ENCODE results near the gene TRIM14.
"Not testable (repeated sequence)": the region's sequence is repeated elsewhere in the genome, so short reads cannot be mapped to it uniquely, and the experiment has no call there.

Gene TRIM14

GRCh38 chr9:98083061-98083501 lies 35.9 kb downstream of the TRIM14 start:
- 92% methylated on average over 2 of the region's 2 CpGs for WGBS, 2 experiments (ENCODE audit: insufficient coverage in 2 of 2)
- H3K9me3 ChIP-seq (ENCODE audit: control insufficient read depth, low read length) = no peaks in the 10 kb centered on the region
- no peak overlapping the region for H3K27ac ChIP-seq (ENCODE audit: low read depth, low read length, severe bottlenecking)
- H3K4me3 ChIP-seq (ENCODE audit: extremely low read depth, insufficient read depth, low read length, poor library complexity, severe bottlenecking) = no peak overlapping the region
- H3K4me1 ChIP-seq (ENCODE audit: control insufficient read depth, insufficient read depth, low read length, poor library complexity, severe bottlenecking) = peaks cover 5% of the 10 kb centered on the region
- peaks cover 57% of the 10 kb centered on the region for H3K36me3 ChIP-seq (ENCODE audit: control insufficient read depth, insufficient read depth, low read length)

DNA sequence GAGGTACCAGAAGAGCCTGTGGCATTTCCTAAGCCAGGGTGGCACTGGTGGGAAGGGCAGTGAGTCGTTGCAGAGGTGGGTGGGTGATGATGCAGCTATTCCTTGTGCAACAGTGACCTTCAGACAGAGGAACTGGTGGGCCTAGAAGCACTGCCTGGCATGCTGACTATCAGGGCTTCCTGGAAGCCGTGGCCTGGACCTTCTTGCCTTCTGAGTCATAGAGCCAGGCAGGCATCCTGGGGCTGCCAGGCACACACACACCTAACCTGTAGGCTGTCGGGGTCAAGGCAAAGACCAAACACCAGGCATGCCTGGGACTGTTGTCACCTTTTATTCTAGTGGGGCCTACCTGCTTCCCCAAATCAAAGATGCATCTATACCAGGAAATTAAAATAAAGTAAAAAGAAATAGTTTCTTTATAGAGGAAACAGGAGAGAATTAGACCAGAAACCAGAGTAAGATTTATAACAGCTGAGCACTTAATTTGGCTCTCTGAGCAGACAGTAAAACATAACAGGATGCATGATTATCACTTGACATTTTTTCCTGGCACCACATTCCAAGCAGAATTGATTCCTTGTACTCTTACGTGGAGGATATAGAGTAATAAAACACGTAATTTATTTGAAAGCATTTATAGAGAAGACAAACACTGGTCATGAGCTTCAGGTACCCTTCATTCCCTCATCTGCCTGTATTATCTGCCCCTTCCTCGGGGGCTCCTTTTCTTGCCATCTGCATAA lies 37.4 kb downstream of the TRIM14 start:
- H3K4me3 ChIP-seq (ENCODE audit: extremely low read depth, insufficient read depth, low read length, poor library complexity, severe bottlenecking) = no peak overlapping the region
- H3K4me1 ChIP-seq (ENCODE audit: control insufficient read depth, insufficient read depth, low read length, poor library complexity, severe bottlenecking) = peaks cover 5% of the 10 kb centered on the region
- 93 to 100% methylated on average over 3 to 4 of the region's 6 CpGs for WGBS, 2 experiments (ENCODE audit: insufficient coverage in 2 of 2)
- peak overlapping the region; percentile 29 for H3K27ac ChIP-seq (ENCODE audit: low read depth, low read length, severe bottlenecking)
- H3K36me3 ChIP-seq (ENCODE audit: control insufficient read depth, insufficient read depth, low read length) = peaks cover 71% of the 10 kb centered on the region
- H3K9me3 ChIP-seq (ENCODE audit: control insufficient read depth, low read length) = no peaks in the 10 kb centered on the region

GRCh38 chr9:98080780-98081179 lies 38.2 kb downstream of the TRIM14 start:
- H3K27ac ChIP-seq (ENCODE audit: low read depth, low read length, severe bottlenecking) = peak overlapping the region; percentile 29
- H3K9me3 ChIP-seq (ENCODE audit: control insufficient read depth, low read length) = no peaks in the 10 kb centered on the region
- peaks cover 72% of the 10 kb centered on the region for H3K36me3 ChIP-seq (ENCODE audit: control insufficient read depth, insufficient read depth, low read length)
- H3K4me1 ChIP-seq (ENCODE audit: control insufficient read depth, insufficient read depth, low read length, poor library complexity, severe bottlenecking) = peaks cover 8% of the 10 kb centered on the region
- no peak overlapping the region for H3K4me3 ChIP-seq (ENCODE audit: extremely low read depth, insufficient read depth, low read length, poor library complexity, severe bottlenecking)
- WGBS, 2 experiments (ENCODE audit: insufficient coverage in 2 of 2) = 93 to 98% methylated on average over 11 to 12 of the region's 12 CpGs

- WGBS, 2 experiments (ENCODE audit: insufficient coverage in 2 of 2) = no CpG with 5 or more reads among the region's 1 CpG
- Histone ChIP-seq H3K4me1 (ENCODE audit: control insufficient read depth, insufficient read depth, low read length, poor library complexity, severe bottlenecking) (peaks cover 8% of the 10 kb centered on the region), H3K27ac (ENCODE audit: low read depth, low read length, severe bottlenecking) (no peak overlapping the region), H3K36me3 (ENCODE audit: control insufficient read depth, insufficient read depth, low read length) (peaks cover 72% of the 10 kb centered on the region), H3K4me3 (ENCODE audit: extremely low read depth, insufficient read depth, low read length, poor library complexity, severe bottlenecking) (no peak overlapping the region), H3K9me3 (ENCODE audit: control insufficient read depth, low read length) (no peaks in the 10 kb centered on the region)
These were observed 38.7 kb downstream of the TRIM14 start for GRCh38 chr9:98080326-98080725.

DNA sequence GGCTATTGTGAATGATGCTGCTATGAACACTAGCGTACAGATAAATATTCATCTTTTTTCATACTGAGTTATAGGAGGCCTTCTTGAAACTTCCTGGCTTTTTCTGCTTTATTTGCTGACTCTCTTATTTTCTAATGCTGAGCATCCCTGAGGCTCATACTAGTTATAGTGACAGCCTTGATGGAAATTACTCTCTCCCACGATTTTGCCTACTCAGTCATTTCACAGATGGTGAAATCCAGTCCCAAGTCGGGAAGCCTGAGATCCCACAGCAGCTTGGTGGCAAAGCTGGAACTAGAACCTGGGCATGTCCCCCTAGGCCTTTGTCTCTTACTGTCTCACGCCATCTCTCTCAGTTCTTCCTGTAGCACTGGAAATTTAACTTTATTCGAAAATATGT lies 40.1 kb downstream of the TRIM14 start:
- 96 to 97% methylated on average over 3 of the region's 5 CpGs for WGBS, 2 experiments (ENCODE audit: insufficient coverage in 2 of 2)
- H3K4me1 ChIP-seq (ENCODE audit: control insufficient read depth, insufficient read depth, low read length, poor library complexity, severe bottlenecking) = peaks cover 14% of the 10 kb centered on the region
- H3K36me3 ChIP-seq (ENCODE audit: control insufficient read depth, insufficient read depth, low read length) = peaks cover 62% of the 10 kb centered on the region
- H3K27ac ChIP-seq (ENCODE audit: low read depth, low read length, severe bottlenecking) = no peak overlapping the region
- no peaks in the 10 kb centered on the region for H3K9me3 ChIP-seq (ENCODE audit: control insufficient read depth, low read length)
- no peak overlapping the region for H3K4me3 ChIP-seq (ENCODE audit: extremely low read depth, insufficient read depth, low read length, poor library complexity, severe bottlenecking)

GRCh38 chr9:98076514-98076890 lies 42.5 kb downstream of the TRIM14 start:
- WGBS, 2 experiments (ENCODE audit: insufficient coverage in 2 of 2) = 64 to 74% methylated on average over 4 to 6 of the region's 8 CpGs
- Histone ChIP-seq H3K36me3 (ENCODE audit: control insufficient read depth, insufficient read depth, low read length) (peaks cover 42% of the 10 kb centered on the region), H3K4me1 (ENCODE audit: control insufficient read depth, insufficient read depth, low read length, poor library complexity, severe bottlenecking) (peaks cover 14% of the 10 kb centered on the region)
- H3K9me3 ChIP-seq (ENCODE audit: control insufficient read depth, low read length); H3K27ac ChIP-seq (ENCODE audit: low read depth, low read length, severe bottlenecking); H3K4me3 ChIP-seq (ENCODE audit: extremely low read depth, insufficient read depth, low read length, poor library complexity, severe bottlenecking): not testable (repeated sequence)

- Histone ChIP-seq H3K4me1 (ENCODE audit: control insufficient read depth, insufficient read depth, low read length, poor library complexity, severe bottlenecking) (peaks cover 9% of the 10 kb centered on the region), H3K36me3 (ENCODE audit: control insufficient read depth, insufficient read depth, low read length) (peaks cover 30% of the 10 kb centered on the region), H3K9me3 (ENCODE audit: control insufficient read depth, low read length) (no peaks in the 10 kb centered on the region), H3K4me3 (ENCODE audit: extremely low read depth, insufficient read depth, low read length, poor library complexity, severe bottlenecking) (no peak overlapping the region), H3K27ac (ENCODE audit: low read depth, low read length, severe bottlenecking) (no peak overlapping the region)
- WGBS, 2 experiments (ENCODE audit: insufficient coverage in 2 of 2) = 90 to 94% methylated on average over 5 of the region's 6 CpGs
These were observed 43.7 kb downstream of the TRIM14 start for GRCh38 chr9:98075332-98075805.

GRCh38 chr9:98074115-98074990 lies 44.7 kb downstream of the TRIM14 start:
- WGBS, 2 experiments (ENCODE audit: insufficient coverage in 2 of 2) = 22 to 28% methylated on average over 10 to 12 of the region's 13 CpGs
- H3K4me1 ChIP-seq (ENCODE audit: control insufficient read depth, insufficient read depth, low read length, poor library complexity, severe bottlenecking) = peaks cover 9% of the 10 kb centered on the region
- H3K9me3 ChIP-seq (ENCODE audit: control insufficient read depth, low read length) = no peaks in the 10 kb centered on the region
- H3K27ac ChIP-seq (ENCODE audit: low read depth, low read length, severe bottlenecking) = no peak overlapping the region
- peaks cover 27% of the 10 kb centered on the region for H3K36me3 ChIP-seq (ENCODE audit: control insufficient read depth, insufficient read depth, low read length)
- H3K4me3 ChIP-seq (ENCODE audit: extremely low read depth, insufficient read depth, low read length, poor library complexity, severe bottlenecking) = no peak overlapping the region

DNA sequence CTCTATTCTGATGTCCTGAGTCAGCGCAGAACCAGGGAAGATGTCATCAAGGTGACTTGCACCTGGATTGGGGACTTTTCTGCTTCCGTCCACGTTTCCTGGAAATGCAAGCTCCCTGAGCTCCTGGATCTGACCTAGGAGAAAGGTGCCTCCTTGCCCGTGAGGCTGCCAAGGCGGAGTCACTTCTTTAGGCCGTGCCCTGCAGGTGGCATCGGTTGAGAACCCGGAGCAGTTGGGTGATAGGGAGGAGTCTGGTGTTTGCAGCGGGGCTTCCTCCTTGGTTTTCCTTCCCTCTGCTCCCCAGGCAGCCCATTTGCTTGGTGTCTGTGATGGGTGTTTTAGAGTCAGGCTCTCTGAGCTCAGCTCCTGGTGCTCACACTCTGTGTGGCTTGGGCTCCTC lies 47.3 kb downstream of the TRIM14 start:
- peaks cover 13% of the 10 kb centered on the region for H3K36me3 ChIP-seq (ENCODE audit: control insufficient read depth, insufficient read depth, low read length)
- WGBS, 2 experiments (ENCODE audit: insufficient coverage in 2 of 2) = 90 to 92% methylated on average over 3 to 8 of the region's 9 CpGs
- peaks cover 9% of the 10 kb centered on the region for H3K4me1 ChIP-seq (ENCODE audit: control insufficient read depth, insufficient read depth, low read length, poor library complexity, severe bottlenecking)
- no peaks in the 10 kb centered on the region for H3K9me3 ChIP-seq (ENCODE audit: control insufficient read depth, low read length)
- no peak overlapping the region for H3K4me3 ChIP-seq (ENCODE audit: extremely low read depth, insufficient read depth, low read length, poor library complexity, severe bottlenecking)
- no peak overlapping the region for H3K27ac ChIP-seq (ENCODE audit: low read depth, low read length, severe bottlenecking)

DNA sequence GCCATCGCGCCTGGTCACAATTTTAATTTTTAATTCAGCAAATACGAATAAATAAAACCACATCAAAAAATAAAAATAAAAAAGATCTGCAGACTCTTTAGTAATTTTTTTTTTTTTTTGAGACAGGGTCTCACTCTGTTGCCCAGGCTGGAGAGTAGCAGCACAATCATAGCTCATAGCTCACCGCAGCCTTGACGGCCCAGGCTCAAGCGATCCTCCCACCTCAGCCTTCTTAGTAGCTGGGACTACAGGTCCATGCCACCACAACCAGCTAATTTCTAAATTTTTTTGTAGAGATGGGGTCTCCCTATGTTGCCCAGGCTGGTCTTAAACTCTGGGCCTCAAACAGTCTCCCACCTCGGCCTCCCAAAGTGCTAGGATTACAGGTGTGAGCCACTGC lies 48.3 kb downstream of the TRIM14 start:
- Histone ChIP-seq H3K9me3 (ENCODE audit: control insufficient read depth, low read length) (no peaks in the 10 kb centered on the region), H3K4me3 (ENCODE audit: extremely low read depth, insufficient read depth, low read length, poor library complexity, severe bottlenecking) (no peak overlapping the region), H3K4me1 (ENCODE audit: control insufficient read depth, insufficient read depth, low read length, poor library complexity, severe bottlenecking) (peaks cover 6% of the 10 kb centered on the region), H3K36me3 (ENCODE audit: control insufficient read depth, insufficient read depth, low read length) (peaks cover 19% of the 10 kb centered on the region), H3K27ac (ENCODE audit: low read depth, low read length, severe bottlenecking) (no peak overlapping the region)
- 100% methylated on average over 1 to 4 of the region's 7 CpGs for WGBS, 2 experiments (ENCODE audit: insufficient coverage in 2 of 2)

Measured in mesodermal cell (in vitro differentiated cells).